ENCODE results near the gene HTD2. TPM values are rescaled to one million over a fixed set of nuclear protein-coding genes. Genes with fewer than 3 reads are reported as not detected.

The HTD2 gene
- total and polyA plus RNA-seq, 2 of the 4 experiments (the other 2 are of a cell fraction): 6.4 to 13.3 TPM

DNA sequence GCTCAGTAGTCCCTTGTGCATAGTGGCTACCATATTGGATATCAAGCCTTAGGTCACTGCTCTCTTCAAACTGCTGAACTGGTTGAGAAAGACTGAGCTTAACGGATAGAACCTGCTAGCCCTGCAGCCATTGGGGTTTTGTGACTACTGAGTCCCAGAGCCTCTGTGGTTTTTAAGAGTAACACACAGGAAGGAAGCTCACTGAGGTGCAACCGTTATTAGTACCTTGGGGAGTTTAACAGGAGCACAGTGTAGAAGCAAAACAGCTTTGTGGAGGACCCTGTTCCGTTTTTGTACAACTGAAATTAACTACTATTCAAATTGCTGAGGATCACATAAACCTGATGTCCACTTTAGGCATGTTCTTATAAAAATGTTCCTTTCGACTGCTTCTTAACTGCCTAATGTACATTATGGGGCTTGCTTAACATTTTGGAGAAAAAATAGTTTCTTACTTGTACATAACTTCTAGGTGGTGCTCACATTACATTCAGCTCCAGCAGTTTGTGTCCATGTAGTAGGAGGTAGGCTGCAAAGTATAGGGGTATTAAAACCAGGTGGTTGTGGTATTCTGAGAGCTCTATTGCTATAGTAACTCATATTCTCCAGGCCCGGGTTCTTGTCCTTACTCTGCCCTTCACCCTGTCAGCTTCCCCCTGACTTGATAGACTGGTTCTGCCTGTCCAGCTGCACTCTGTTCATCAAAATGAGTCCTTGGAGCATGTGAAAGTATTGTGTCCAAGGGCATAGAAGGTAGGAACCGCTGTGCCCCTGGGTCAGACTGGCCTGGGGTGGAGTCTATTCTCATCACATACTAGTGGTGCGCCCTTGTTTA lies 43.7 kb downstream of the HTD2 start:
- intact Hi-C loops (cut with micrococcal nuclease): loop anchor here (5.0 kb wide), 1 partner anchor 37 kb away; no protein-coding TSS in a partner anchor
- in situ Hi-C loops (cut with MboI; ENCODE audit: low sequenced_read_pairs): no loop called here
- dilution Hi-C loops (cut with HindIII; ENCODE audit: low sequenced_read_pairs, unreplicated experiment): no loop called here
- peaks cover 9% of the 10 kb centered on the region; the same call in 1 of the 2 replicates for H3K36me3 ChIP-seq (ENCODE audit: control insufficient read depth, insufficient read depth, low read length)
- peaks cover 11% of the 10 kb centered on the region for H3K4me1 ChIP-seq (ENCODE audit: control insufficient read depth, insufficient read depth, low read length)
- peak overlapping the region; percentile 4 for H2AK9ac ChIP-seq (replicated peaks; ENCODE audit: low read depth, low read length, poor library complexity)
- no peak overlapping the region for H3K9ac ChIP-seq (ENCODE audit: low read depth, low read length)
- peak overlapping the region; percentile 24; the same call in 1 of the 3 replicates for H2BK15ac ChIP-seq (ENCODE audit: low read depth, low read length)
- H2AK5ac ChIP-seq (ENCODE audit: low read depth, low read length): peak overlapping the region; percentile 63
- H3K9me1 ChIP-seq (ENCODE audit: insufficient read depth, low read length): peaks cover 19% of the 10 kb centered on the region
- peaks cover 13% of the 10 kb centered on the region; the same call in 1 of the 2 replicates for H4K20me1 ChIP-seq (ENCODE audit: insufficient read depth, low read length)
- peaks cover 48 to 71% of the 10 kb centered on the region in 2 experiments for H3K79me1 ChIP-seq (ENCODE audit: low read depth in 1 of 2, low read length in 2 of 2)
- WGBS, 2 experiments (ENCODE audit: extremely low coverage in 2 of 2, insufficient read length in 1 of 2): no CpG with 5 or more reads among the region's 7 CpGs
- peak overlapping the region; percentile 44 for H3K18ac ChIP-seq (ENCODE audit: low read depth, low read length)
- peak; percentile 7; the same call in 1 of the 2 replicates for ATAC-seq (ENCODE audit: low read depth)
- BruUV-seq (replicated peaks): no TSS peak
- ChIA-PET POLR2A (ENCODE audit: unreplicated experiment) (interaction anchor here (1.4 kb wide), 1 partner anchor 14 kb away, joined by 3 read pairs; no protein-coding TSS in a partner anchor), CTCF (interaction anchor here (0.9 kb wide), 1 partner anchor 38 kb away, joined by 3 read pairs; no protein-coding TSS in a partner anchor)
- no peaks in the 10 kb centered on the region for H3K9me3 ChIP-seq (ENCODE audit: control insufficient read depth, insufficient read depth, low read length)
- peak overlapping the region; percentile 63 for H2BK5ac ChIP-seq (ENCODE audit: low read depth, low read length, poor library complexity, severe bottlenecking)
- peak overlapping the region; percentile 27 for H4K5ac ChIP-seq (ENCODE audit: low read depth, low read length)
- peak overlapping the region; percentile 56 for H2BK20ac ChIP-seq (ENCODE audit: low read depth, low read length)
- TF ChIP-seq CHD1 (IDR thresholded peaks at IDR 0.05; ENCODE audit: low read depth, low read length): no peak
- TF ChIP-seq CEBPB (IDR thresholded peaks at IDR 0.05; ENCODE audit: low read depth, low read length): no peak
- no peak for TF ChIP-seq USF2 (IDR thresholded peaks at IDR 0.05; ENCODE audit: low read depth, low read length)
- TF ChIP-seq SMC3 (IDR thresholded peaks at IDR 0.05; ENCODE audit: low read depth, low read length): no peak
- TF ChIP-seq CTCF (conservative IDR thresholded peaks at IDR 0.05; ENCODE audit: low read depth, low read length): no peak
- no peak for TF ChIP-seq RCOR1 (IDR thresholded peaks at IDR 0.05; ENCODE audit: insufficient replicate concordance, low read length)
- H3K14ac ChIP-seq (replicated peaks; ENCODE audit: low read depth, low read length): peak overlapping the region; percentile 44; the same call in 1 of the 2 replicates
- H3K27me3 ChIP-seq (ENCODE audit: control insufficient read depth, insufficient read depth, low read length): no peaks in the 10 kb centered on the region
- H4K91ac ChIP-seq (ENCODE audit: insufficient read depth, low read depth, low read length): peak overlapping the region; percentile 12; the same call in 1 of the 2 replicates
- peak overlapping the region; percentile 67; the same call in 1 of the 2 replicates for H3K4me2 ChIP-seq (ENCODE audit: low read depth, low read length)
- no peak overlapping the region for H3K56ac ChIP-seq (ENCODE audit: extremely low read depth, insufficient read depth, low read length)
- DNase-seq: no peak
- H2BK120ac ChIP-seq (ENCODE audit: low read depth, low read length): peak overlapping the region; percentile 67
- H3K27ac ChIP-seq (ENCODE audit: insufficient read depth, low read length): peak overlapping the region; percentile 4; the same call in 1 of the 2 replicates
- H3K4ac ChIP-seq (ENCODE audit: low read depth, low read length): peak overlapping the region; percentile 76
- H2AFZ ChIP-seq (replicated peaks; ENCODE audit: low read length, poor library complexity): peak overlapping the region; percentile 19
- peak overlapping the region in 1 of 2 experiments; percentile 69; a peak in 1 of 4 replicates for H4K8ac ChIP-seq (ENCODE audit: low read depth in 2 of 2, low read length in 2 of 2)
- peak overlapping the region; percentile 53 for H3K23ac ChIP-seq (ENCODE audit: low read depth, low read length)
- H3K4me3 ChIP-seq (ENCODE audit: insufficient read depth, low read depth, low read length): no peak overlapping the region

Data from IMR-90 (cell line).